GM21447 (cell line): ENCODE data around the gene RREB1.

Source experiments
- ATAC-seq: cut with Tn5 transposase; IDR thresholded peaks from one replicate; pipeline ENCODE4 v1.9.1; 2021; ENCODE audit not compliant: unreplicated experiment

Gene RREB1

DNA sequence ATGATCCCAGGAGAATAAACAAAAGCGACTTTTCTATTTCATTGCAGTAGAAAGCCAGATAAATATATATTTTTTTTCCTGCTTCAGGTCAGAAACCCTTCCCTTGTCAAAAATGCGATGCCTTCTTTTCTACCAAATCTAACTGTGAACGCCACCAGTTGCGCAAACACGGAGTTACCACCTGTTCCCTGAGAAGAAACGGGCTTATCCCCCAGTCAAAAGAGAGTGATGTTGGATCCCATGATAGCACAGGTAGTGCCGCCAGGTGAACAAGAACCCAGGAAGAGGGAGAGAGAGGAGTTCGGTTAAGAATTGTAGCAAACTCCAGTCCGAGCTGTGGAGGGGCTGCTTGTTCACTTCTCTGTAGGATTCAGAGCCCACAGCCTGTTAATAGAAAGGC is 132.6 kb downstream of the RREB1 start:
- ATAC-seq = no peak

DNA sequence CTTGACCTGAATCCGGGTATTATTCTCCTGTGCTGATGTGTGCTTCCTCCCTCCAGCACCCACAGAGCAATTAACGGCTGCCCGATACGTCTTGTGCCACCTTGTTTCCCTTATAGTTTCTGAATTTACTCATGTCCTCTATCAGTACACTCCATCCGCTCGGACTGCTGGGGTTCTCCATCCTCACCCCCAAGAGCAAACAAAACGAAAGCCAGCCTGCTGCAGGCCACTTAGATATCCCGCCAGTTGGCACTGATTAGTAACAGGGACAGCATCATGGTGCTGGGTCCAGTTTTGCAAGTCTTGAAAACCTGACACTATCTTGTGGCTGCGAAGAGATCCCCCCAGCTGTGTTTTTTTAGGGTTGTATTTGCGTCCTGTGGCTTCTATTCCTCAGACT is 133.4 kb downstream of the RREB1 start:
- ATAC-seq = no peak

DNA sequence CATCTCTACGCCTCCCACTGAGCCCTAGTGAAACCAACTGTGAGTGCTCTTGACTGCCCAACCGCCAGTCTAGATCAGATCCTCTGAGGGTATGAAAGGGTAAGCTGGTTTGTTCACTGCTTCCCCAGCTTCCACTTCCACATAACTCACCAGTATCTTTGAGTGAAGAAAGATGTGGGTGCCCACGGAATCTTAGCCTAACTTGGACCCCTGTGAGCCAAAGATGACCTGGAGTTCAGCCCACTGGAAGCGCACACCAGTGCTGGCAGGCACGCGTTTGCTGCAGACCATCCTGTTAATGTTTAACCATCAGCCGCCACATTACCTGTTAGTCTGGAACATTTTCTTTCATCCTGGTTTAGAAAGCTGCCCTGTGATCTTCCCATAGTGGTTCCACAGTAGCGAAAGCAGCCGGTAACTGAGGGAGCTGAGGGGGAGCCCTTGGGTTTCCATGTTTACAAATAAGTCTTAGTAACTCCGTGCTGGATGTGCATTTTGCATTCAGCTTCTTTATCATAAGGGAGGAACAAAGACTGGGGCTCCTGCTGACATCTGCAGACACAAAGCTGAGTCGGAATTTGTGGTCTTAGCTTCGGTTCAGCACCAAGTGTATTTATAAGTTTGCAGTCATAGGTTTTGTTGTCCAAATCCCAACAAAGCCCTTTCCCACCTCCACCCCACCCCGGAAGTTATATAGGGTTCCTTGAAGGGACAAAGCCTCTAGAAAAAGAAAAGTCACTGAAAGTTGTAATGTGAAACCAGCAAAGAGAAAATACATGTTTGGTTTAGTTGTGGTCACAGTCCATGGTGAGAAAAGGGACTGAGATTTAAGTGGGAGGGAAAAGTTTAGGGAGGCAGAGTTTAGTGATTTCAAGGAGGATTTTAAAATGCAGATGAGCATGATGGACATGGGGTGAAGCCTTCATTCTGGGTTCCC is 134.2 kb downstream of the RREB1 start:
- ATAC-seq = no peak

DNA sequence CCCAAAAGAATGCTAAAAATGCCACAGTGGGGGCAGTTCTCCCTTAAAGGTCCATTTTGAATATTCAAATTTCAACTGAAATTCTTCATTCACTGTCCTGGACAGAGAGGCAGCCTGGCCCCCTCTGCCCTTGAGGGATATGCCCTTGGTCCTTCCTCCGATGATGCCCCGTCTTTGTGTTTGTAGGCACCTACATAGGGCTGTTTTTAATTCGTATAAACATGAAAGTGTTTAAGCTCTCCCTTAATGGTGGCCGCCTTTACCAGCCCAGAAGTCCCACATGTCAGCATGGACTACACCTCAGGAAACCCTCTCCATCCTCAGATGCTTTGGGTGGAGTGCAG is 135.0 kb downstream of the RREB1 start:
- ATAC-seq = no peak

DNA sequence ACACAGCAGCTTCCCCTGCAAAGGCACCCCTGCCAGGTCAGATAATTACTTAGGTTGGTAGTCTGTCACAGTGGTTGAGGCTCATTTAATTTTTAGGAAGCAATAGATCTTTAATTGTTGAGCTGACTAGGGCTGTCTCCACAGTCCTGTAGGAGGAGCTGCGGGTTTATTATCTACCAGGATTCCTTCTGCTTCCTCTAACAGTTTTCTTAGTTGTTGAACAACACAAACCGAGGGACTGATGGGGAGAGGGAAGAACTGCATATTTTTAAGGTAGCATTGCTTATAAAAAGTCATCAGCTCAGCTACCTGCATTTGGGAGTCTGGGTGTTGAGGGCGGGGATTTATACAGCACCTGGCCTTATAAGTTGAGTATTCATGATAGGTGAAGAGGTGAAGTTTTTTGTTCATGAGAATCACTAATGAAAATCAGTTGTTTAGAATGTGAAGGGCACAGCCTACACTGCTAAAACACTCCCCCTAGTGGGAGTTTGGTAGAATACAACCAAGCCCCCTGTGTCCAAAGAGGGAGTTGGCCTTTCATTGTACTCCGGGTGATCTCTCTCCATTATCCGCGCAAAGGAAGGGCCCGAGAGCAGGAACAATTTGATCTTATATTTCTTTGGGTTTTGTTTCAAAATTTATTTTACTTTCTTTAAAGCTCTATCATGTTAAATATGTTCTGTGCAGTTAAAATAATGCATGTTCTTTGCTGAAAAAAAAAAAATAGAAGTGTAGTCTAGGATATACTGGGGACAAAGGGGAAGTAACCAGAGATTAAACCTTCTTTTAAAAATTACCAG is 135.6 kb downstream of the RREB1 start:
- ATAC-seq = peak; percentile 42

DNA sequence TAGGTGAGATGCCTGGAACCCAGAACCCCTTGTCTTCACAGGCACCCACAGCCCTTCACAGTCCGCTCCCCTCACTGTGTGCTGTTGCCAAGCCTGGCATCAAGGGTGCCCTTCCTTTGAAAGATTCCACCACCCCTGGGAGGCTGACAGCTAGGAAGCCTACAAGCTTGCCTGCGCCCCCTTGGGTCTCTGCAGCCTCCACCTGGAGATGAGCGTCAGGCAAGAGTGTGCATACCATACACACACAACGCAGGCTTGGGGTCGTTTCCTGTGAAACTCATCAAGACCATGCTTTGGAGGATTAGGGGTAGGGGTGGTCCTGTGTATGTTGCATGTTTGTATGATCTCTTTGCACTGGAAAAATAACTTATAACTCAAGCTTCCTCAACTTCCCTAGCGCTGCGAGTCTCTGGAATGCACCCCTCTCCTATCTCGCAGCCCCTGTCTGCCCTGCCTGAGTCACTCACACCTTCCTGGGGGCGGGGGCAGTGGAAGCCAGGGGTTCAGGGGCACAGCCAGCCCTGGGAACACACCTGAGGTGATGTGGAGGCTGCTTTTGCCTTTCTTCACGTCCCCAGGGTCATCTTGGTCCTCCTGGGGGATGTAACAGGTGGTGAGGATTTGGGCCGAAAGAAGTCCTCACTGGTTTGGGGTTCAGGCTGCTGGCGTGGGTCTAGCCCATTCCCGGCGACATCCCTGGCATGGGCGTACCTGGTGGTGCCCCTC is 138.1 kb downstream of the RREB1 start:
- no peak for ATAC-seq

DNA sequence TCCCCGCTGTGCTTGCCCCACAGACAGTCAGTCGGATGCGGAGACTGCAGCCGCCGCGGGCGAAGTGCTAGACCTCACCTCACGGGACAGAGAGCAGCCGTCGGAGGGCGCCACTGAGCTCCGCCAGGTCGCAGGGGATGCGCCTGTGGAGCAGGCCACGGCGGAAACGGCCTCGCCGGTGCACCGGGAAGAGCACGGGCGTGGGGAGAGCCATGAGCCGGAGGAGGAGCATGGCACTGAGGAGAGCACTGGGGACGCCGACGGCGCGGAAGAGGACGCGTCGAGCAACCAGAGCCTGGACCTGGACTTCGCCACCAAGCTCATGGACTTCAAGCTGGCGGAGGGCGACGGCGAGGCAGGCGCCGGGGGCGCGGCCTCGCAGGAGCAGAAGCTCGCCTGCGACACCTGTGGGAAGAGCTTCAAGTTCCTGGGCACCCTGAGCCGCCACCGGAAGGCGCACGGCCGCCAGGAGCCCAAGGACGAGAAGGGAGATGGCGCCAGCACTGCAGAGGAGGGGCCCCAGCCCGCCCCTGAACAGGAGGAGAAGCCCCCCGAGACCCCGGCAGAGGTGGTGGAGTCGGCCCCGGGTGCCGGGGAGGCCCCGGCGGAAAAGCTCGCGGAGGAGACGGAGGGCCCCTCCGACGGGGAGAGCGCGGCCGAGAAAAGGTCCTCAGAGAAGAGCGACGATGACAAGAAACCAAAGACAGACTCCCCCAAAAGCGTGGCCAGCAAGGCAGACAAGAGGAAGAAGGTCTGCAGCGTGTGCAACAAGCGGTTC is 138.8 kb downstream of the RREB1 start:
- ATAC-seq = no peak

DNA sequence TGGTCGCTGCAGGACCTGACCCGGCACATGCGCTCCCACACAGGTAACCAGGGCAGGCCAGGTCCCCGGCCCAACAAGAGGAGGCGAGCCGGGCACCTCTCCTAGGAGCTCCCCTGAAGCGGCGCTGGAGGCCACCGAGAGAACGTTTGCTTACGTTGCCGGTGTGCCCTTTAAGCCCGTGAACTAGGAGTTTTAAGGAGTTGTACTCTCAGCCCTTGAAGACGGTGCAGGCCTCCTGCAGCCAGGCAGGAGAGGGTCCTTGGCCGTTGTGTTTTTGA is 139.4 kb downstream of the RREB1 start:
- no peak for ATAC-seq

DNA sequence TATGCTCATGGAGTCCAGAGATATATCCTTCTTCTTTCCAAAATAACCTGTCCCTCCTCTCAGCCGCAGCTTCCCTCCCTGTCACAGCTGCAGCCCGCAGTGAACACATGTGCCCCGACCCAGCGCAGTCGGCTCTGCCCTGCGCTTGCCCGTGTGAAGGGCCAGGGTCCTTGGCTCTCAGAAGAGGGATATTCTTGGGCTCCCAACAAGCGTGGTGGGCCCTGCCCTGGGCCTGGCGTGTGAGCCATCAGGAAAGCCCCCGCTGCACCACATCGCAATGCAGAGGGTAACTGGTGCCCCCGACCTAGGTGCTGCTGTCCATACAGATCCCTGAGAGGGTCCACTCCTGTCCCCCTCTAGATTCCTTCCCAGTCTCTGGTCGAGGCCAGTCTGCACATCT is 140.1 kb downstream of the RREB1 start:
- ATAC-seq = no peak

DNA sequence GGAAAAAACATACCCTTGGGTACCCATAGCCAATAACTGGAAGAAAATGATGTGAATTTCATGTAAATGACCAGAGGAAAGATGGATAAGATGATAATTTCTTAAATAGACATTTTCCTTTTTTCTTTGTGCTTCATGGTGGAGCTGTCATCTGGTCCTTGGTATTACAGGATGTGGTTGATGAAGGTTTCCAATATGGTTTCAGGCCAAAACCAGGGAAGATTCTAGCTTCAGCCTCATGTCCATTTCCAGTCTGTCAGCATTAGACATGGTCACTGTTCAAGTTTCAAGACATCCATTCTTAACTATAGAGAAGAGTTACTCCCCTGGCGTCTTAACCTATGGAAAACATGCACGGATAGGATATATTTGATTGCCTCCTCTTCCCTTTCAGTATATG is 141.6 kb downstream of the RREB1 start:
- no peak for ATAC-seq

DNA sequence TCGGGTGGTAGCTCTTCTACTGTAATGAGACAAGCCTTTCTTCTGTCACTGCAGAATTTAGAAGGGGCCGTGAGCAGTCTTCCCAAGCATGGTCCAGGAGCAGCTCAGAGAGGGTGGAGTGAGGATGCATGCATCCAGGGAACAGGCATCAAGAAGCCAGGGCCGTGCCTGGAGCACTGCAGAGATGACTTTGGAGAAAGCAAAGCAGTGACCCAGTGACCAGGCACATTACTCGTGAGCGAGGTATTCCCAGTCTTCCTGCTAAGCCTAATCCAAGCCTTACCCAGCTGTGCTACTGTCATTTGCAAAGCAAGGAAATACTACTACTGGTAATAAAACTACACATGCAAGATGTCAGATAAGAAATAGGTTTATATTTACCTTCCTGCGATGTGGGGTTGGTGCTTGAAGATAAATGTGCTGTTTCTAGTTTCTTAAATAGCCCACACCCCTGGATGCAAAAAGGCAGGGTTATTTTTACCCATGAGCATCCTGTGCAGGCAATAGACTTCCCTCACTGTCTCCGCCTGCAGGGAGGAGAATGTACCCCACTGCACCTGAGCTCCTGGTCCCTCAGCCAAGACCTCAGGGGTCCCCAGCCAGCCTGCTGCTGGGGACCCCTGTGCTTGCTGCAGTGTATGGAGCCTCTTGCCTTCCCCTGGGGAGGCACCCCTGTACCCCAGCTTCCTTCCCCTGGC is 142.3 kb downstream of the RREB1 start:
- no peak for ATAC-seq

DNA sequence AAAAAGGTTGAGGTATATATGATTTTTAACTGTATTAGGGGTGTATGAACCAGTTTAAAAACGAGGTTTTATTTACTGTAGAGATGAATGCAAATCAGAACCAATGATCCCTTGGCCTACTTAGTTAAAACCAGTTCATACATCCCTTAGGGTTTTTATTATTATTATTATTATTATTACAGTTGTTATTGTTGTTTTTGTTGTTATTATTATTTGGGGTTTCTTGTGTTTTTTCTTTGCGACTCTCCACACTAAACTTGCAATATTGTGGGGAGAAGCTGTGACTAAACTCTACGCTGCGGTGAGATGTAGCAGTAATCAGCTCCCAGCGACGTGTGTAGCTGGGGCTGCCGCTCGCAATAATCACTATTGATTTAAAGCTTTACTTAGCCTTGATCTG is 143.1 kb downstream of the RREB1 start:
- ATAC-seq = no peak

DNA sequence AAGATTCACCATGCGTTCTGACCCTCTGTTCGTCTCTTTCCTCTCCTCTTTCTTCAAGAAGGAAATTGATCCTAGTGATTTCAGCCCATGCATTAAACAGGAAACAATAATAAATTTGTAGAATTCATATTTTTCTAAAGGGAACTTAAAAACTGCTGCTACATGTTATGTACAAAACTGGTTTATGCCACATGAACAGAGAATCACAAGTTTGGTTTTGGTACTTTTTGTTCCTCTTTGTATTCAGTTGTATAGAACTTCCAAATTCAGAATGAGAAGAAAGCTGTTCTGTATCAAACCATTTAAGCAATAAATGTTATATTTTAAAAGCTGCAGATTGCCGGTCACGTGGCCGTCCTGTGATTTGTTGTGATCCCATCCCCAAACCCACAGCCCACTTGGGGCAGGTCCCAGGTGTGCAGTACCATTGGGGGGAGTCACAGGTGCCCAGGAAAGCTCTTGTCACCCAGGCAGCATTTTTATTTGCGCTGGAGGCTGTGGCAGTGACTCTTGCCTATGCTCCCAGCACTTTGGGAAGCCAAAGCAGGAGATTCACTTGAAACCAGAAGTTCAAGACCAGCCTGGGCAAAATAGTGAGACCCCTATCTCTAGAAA is 144.0 kb downstream of the RREB1 start:
- no peak for ATAC-seq

DNA sequence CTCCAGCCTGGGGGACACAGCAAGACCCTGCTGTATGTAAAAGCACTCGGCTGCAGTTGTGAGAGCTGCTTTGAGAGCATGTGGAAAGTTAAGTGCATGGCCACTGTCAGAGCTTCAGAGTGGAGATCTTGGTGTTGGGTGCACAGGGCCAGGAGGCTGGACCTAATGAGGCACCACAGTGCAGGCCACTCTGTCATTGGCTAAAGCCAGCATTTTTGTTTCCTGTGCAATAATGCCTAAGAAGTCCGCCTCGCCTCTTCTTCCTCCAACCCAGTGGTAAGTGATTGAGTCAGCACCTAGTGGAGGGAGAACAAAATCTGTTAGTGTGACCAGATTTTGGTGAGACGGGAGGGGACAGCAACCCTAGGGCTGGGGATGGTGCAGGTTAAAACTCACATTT is 144.6 kb downstream of the RREB1 start:
- ATAC-seq = no peak

DNA sequence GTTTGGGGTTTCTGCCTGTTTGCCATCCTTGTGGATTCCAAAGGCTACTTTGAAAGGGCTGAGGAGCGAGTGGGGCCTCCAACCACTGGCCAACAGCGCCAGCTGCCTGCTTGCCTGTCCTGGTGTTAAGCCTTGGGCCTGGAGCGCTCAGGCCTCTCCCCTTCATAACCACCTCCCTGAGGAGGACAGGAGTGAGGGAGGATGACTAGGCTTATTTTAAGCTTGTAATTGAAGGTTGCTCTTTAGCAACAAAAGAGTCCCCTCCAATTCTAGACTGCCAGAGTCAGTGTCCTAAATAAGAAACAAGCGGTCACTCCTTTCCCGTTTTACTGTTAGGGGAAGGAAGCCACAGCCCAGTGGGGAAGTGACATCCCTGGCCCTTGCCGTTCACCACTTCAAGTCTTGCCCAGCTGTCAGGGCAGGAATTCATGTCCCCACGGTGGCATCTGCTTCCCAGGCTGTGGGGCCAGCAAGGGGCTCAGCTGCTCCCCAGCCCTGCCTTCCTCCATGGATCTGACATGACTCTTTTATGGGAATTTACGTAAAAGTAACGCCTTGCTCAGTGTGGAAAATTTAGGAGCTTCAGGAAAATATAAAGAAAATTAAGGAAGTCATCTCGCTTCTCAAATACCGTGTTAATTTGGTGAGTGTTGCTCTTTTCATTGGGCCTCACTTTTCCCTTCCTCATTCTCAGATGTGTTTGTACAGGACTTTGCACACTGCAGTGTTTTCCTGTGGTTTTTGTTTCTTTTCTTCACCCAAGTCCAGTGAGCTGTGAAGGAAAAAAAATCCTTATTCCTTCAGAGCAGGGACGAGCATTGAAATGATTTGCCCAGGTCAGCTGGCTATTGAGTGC is 147.4 kb downstream of the RREB1 start:
- ATAC-seq = no peak

DNA sequence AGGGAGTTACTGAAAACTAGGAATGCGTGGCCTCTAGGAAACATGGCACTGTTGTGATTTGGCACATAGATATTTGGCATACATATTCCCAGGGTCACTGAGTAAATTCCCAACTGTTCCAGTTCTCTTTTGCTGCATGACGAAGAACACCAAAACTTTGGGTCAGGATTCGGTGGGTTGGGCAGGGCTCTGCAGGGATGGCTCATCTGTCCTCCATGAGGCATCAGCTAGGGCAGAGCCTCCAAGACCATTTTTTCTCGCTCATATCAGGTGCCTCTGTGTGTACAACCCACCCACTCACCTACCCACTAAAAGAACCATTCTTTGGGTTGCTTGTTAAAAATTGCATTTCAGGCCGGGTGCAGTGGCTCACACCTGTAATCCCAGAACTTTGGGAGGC is 148.2 kb downstream of the RREB1 start:
- no peak for ATAC-seq

DNA sequence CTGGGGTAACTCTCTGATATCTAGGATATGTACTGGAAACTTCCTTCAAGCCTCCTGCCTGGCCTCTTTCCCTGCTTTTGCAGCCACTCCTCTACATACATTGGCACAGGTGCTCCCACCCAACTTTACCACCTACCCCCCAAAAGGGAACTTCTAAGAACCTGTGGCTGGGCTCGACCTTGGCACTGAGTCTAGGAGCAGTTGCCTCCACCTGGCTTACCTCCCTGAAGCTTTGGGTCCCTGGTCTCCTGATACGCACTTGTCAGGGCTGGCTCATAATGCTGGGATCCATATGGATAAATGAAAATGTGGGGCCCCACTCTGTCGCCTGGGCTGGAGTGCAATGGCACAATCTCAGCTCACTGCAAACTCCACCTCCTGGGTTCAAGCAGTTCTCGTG is 149.0 kb downstream of the RREB1 start:
- no peak for ATAC-seq

DNA sequence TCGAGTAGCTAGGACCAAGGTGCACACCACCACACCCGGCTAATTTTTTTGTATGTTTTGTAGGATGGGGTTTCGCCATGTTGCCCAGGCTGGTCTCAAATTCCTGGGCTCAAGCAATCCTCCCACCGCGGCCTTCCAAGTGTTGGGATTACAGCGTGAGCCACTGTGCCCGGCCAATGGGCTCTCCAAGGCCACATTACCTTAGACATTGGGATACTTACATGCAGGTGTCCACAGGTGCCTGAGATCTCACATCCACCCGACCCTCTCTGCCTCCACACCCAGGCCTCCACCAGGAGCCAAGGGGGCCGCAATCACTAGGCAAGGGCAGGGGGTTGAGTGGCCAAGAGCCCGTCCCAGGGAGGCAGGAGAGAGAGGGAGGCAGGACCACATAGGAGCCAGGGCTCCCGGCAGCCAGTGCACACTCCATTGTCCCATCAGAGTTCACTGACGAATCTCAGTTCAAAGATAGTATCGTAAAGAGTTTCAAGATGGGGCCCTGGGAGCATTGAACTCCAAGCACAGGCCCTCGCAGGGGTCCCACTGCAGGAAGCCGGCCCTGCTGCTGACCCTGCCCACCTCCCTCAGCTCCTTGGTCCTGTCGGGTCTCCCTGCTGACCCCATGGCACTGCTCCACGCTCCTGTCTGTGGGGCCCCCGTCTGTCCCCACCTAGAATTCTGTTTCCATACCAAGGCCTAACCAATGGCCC is 149.9 kb downstream of the RREB1 start:
- ATAC-seq = no peak
